Transverse colon (tissue), 4 donors: ENCODE data around the gene NR1D1. TPM values are rescaled to one million over a fixed set of nuclear protein-coding genes. Genes with fewer than 3 reads are reported as not detected.

Source experiments
- DNase-seq: peaks from one replicate; pipeline ENCODE4 v3.0.0-alpha.2; 2019
- H3K27ac ChIP-seq, 4 donors: fragments of 200-600 bp; sonication (generic); 2 replicates each; pipeline ENCODE4 v1.5.1; 2016 to 2018; ENCODE audit warnings: inconsistent platforms in 4 of 4
- H3K27me3 ChIP-seq: fragments of 200-600 bp; sonication (generic); 2 replicates; pipeline ENCODE4 v1.5.1; 2017; ENCODE audit warnings: inconsistent platforms
- H3K36me3 ChIP-seq, 4 donors: fragments of 200-600 bp; sonication (generic); 2 replicates each; pipeline ENCODE4 v1.5.1; 2017 to 2019; ENCODE audit warnings: inconsistent platforms in 4 of 4
- H3K4me1 ChIP-seq, 4 donors: fragments of 200-600 bp; sonication (generic); 2 replicates each; pipeline ENCODE4 v1.5.1; 2017 to 2020; ENCODE audit warnings: inconsistent platforms in 4 of 4
- H3K4me3 ChIP-seq, 4 donors: fragments of 200-600 bp; sonication (generic); 1 replicate in 1 of 4; 2 replicates in 3 of 4; pipeline versions ENCODE4 v1.5.1 to v1.6.1; 2017 to 2019; ENCODE audit warnings: inconsistent platforms in 4 of 4
- H3K9me3 ChIP-seq, 2 donors: fragments of 200-600 bp; sonication (generic); 2 replicates each; pipeline ENCODE4 v1.5.1; 2017 to 2019; ENCODE audit warnings: inconsistent platforms in 2 of 2
- EP300 ChIP-seq: sonication (generic); formaldehyde crosslinking; IDR thresholded peaks from one replicate; pipeline ENCODE4 v1.6.1; 2017; ENCODE audit warnings: antibody characterized with exemption, low read depth
- POLR2A ChIP-seq: fragments of 450-650 bp; IDR thresholded peaks from one replicate; pipeline ENCODE4 v1.6.1; 2016; ENCODE audit warnings: antibody characterized with exemption, mild to moderate bottlenecking, moderate library complexity
- POLR2AphosphoS5 ChIP-seq, 3 donors: sonication (generic); formaldehyde crosslinking; IDR thresholded peaks; one replicate each; pipeline ENCODE4 v1.6.1; 2016; ENCODE audit warnings: antibody characterized with exemption in 3 of 3
- WGBS, 2 donors: methylation state at CpG; one replicate each; pipeline ENCODE4 v1.1.5; 2018; ENCODE audit warnings: low coverage in 1 of 2; 5-methylcytosine and 5-hydroxymethylcytosine counted together
- in situ Hi-C, 4 donors: fragments of 200-750 bp; cut with MboI; loops; one replicate each; pipeline versions ENCODE4 v1.15.0 to v1.15.1; 2017; ENCODE audit warnings: low sequenced_read_pairs in 3 of 4, low pct_ligation_motif_present in 1 of 4, low pct_unique_long_range_greater_than_20kb in 1 of 4
- intact Hi-C: fragments of 100-400 bp; cut with DNase I; formaldehyde crosslinking; loops from one replicate; pipeline ENCODE4 v1.15.1; 2023; ENCODE audit warnings: low total_unique reads
- total RNA-seq, 4 donors: library from RNA; depleted of rRNA; stranded (reverse); fragments of >200 nt; gene quantifications; one replicate each; pipeline ENCODE4 v1.1.0, GENCODE V29; 2016
- TF ChIP-seq, protein P1 (sequence below), 5 experiments: fragments of 200-600 bp in 3 of 5; fragments of 450-650 bp in 2 of 5; sonication (generic) in 3 of 5; IDR thresholded peaks; 1 replicate in 2 of 5; 2 replicates in 3 of 5; pipeline ENCODE4 v1.5.1; 2016 to 2017; ENCODE audit warnings: antibody characterized with exemption in 5 of 5, inconsistent platforms in 3 of 5, mild to moderate bottlenecking in 2 of 5, moderate library complexity in 1 of 5

The NR1D1 gene
- total RNA-seq, 4 donors from 2014 or later: 4.8 to 18.0 (median 7.3) TPM

DNA sequence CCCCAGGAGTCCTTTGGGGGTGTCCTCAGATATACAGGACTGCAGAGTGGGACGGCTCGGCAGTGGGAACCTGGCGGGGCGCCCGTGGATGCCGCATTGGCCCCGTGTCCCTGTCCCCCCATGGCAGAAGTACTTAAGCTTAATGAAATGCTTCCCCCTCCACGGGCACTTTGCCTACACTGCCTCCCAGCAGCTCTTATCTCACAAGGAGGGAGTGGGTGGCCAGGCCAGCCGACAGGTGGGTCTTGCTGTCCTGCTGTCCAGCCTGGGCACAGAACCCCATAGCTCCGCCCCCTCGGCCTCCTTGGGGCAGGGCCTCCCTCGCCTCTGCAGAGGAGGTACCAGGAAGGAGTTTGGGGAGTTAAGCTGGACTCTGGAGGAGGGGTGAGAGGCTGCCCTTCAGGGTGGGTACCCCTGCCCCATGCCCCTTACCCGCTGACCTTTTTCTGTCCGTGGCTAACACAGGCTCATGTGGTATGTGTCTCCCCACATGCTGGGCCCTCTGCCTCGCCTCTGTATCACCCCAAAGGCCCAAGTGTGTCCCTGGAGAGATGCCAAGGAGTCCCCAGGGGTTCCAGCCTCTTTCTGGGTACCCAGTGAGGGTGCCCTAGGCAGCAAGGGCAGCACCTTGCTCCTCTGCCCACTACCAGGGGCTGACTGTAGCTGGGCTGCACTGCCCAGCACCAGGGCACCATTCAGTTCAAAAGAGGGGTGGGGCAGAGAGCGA is 28.9 kb downstream of the NR1D1 start:
- 36% methylated on average over 16 of the region's 16 CpGs; no CpG with 5 or more reads in 1 of the 2 donors for WGBS, 2 donors
- peak overlapping the region in 3 of 4 donors; percentile 5 to 36 (median 25) for H3K4me3 ChIP-seq
- TF ChIP-seq POLR2AphosphoS5 (IDR thresholded peaks at IDR 0.05) (peak in 1 of 3 donors; percentile 36), EP300 (no peak)
- no peaks in the 10 kb centered on the region for H3K36me3 ChIP-seq
- peaks cover 86 to 99% (median 93%) of the 10 kb centered on the region in 4 donors for H3K4me1 ChIP-seq
- no peaks in the 10 kb centered on the region for H3K27me3 ChIP-seq
- H3K27ac ChIP-seq: peak overlapping the region; percentile 90 to 98 (median 96)
- in situ Hi-C loops: no loop called here
- no peaks in the 10 kb centered on the region for H3K9me3 ChIP-seq
- intact Hi-C loops: loop anchor here (5.0 kb wide), 1 partner anchor 36 kb away; no protein-coding TSS in a partner anchor
- DNase-seq: peak; percentile 88

DNA sequence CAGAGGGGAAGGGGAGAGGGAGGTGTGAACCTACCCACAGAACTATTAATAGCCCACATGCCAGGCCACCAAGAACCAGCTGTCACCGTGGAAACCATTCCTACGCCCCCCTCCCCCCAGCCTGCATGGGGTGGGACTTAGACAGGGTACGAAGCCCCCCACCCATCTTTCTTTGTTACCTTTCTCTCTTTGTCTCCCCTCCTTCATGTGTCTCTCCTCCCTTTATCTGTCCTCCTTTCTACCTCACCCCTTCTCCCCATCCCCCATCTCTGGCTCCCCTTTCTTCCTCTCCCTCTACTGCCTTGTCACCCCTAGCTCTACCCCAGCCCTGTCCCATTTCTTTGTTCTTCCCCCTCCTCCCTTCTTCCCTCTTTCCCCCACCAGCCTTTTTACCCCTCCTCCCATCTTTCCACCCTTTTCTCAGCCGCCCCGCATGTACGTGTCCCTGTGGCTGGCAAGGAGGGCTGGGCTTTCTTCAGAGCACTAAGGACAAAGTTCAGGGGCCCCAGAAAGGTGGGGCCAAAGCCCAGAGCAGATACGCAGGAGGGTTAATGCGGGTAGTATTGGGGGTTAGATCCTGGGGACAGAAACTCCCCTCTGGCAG is 29.6 kb downstream of the NR1D1 start:
- Histone ChIP-seq H3K36me3 (no peaks in the 10 kb centered on the region), H3K27ac (peak overlapping the region; percentile 90 to 98 (median 96)), H3K27me3 (no peaks in the 10 kb centered on the region), H3K4me3 (peak overlapping the region in 3 of 4 donors; percentile 5 to 36 (median 25)), H3K4me1 (peaks cover 84 to 98% (median 91%) of the 10 kb centered on the region in 4 donors), H3K9me3 (no peaks in the 10 kb centered on the region)
- intact Hi-C loops: loop anchor here (5.0 kb wide), 1 partner anchor 36 kb away; no protein-coding TSS in a partner anchor
- DNase-seq: peak; percentile 80
- TF ChIP-seq POLR2AphosphoS5 (IDR thresholded peaks at IDR 0.05) (no peak), EP300 (no peak), POLR2A (peak; percentile 34)
- TF ChIP-seq, protein P1, sequence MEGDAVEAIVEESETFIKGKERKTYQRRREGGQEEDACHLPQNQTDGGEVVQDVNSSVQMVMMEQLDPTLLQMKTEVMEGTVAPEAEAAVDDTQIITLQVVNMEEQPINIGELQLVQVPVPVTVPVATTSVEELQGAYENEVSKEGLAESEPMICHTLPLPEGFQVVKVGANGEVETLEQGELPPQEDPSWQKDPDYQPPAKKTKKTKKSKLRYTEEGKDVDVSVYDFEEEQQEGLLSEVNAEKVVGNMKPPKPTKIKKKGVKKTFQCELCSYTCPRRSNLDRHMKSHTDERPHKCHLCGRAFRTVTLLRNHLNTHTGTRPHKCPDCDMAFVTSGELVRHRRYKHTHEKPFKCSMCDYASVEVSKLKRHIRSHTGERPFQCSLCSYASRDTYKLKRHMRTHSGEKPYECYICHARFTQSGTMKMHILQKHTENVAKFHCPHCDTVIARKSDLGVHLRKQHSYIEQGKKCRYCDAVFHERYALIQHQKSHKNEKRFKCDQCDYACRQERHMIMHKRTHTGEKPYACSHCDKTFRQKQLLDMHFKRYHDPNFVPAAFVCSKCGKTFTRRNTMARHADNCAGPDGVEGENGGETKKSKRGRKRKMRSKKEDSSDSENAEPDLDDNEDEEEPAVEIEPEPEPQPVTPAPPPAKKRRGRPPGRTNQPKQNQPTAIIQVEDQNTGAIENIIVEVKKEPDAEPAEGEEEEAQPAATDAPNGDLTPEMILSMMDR (IDR thresholded peaks at IDR 0.05): no peak
- 12 to 14% methylated on average over 4 to 8 of the region's 8 CpGs for WGBS, 2 donors
- in situ Hi-C loops: no loop called here

DNA sequence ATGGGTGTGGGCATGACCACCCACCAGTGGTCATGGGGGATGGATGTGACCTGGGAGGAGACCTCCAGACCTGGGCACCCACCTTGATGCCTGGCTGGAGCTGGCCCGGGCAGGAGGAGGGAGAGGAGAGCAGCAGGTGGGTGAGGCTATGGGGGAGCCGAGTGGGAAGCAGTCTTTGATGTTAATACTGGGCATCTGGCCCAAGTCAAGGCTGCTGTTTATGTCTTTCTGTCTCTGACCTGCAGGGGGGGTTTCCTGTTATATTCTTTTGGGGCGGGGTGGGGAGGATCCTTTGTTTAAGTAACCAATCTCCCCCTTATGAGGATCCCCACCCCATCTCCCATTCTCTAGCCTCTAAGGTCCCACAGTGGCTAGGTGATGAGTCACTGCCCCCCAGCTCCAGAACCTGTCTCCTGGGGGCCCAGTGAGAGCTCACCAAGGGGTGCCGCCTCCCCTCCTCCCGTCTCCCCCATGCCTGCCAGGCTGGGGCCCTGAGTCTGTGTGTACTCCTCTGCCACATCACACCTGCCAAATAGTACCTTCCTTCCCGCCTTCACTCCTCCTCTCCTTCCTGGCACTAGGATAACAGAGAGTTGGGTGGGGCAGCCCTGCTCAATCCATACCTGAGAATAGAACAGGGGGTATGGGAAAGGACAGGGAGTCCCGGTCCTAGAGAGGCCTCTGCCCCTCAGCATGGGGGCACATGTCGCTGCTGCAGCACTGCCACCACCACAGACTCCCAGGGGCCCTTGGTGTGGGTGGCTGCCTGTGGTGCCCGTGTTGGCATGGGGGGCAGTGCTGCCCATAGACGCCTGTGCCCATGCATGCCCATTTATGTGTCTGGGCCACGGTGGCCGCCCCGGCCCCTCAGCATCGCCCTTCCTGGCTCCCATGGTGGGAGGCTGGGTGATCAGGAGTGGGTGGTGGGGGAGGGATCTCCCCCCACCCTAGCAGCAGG is 30.4 kb downstream of the NR1D1 start:
- in situ Hi-C loops (loop anchor here in 1 of 4 donors (10.0 kb wide), 1 partner anchor 45 kb away; no protein-coding TSS in a partner anchor), intact Hi-C loops (loop anchor here (5.0 kb wide), 1 partner anchor 37 kb away; no protein-coding TSS in a partner anchor)
- Histone ChIP-seq H3K4me3 (peak overlapping the region in 2 of 4 donors; percentile 25 to 36), H3K36me3 (no peaks in the 10 kb centered on the region), H3K27ac (peak overlapping the region; percentile 90 to 98 (median 96)), H3K9me3 (no peaks in the 10 kb centered on the region), H3K27me3 (no peaks in the 10 kb centered on the region), H3K4me1 (peaks cover 84 to 98% (median 92%) of the 10 kb centered on the region in 4 donors)
- peak; percentile 75 for DNase-seq
- WGBS, 2 donors: 15% methylated on average over 11 of the region's 14 CpGs; no CpG with 5 or more reads in 1 of the 2 donors
- TF ChIP-seq POLR2AphosphoS5 (IDR thresholded peaks at IDR 0.05) (peak in 2 of 3 donors; percentile 47 to 75), EP300 (no peak), POLR2A (peak; percentile 58)
- TF ChIP-seq, protein P1 (IDR thresholded peaks at IDR 0.05): peak; percentile 3 to 55 (median 39)
